ENCODE data around the gene TTLL12.

DNA sequence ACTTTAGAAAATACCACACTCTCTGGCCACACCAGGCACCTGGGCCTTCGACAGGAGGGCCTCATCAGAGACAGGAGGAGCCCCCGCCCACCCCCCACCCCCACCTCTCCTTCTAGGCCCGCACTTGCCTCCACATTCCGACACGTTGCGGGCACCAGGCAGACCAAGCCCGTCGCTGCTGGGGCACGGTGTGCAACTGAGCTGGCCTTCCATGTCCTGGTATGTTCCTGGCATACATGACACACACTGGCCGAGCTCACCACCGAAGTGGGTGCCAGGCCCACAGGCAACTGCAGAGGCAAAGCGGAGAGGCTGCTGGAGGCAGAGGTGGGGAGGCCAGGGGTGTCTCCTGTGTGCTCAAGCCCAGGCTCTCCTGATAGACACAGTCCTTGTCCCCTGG lies 27.0 kb upstream of the TTLL12 start:
- TF ChIP-seq, protein P1, sequence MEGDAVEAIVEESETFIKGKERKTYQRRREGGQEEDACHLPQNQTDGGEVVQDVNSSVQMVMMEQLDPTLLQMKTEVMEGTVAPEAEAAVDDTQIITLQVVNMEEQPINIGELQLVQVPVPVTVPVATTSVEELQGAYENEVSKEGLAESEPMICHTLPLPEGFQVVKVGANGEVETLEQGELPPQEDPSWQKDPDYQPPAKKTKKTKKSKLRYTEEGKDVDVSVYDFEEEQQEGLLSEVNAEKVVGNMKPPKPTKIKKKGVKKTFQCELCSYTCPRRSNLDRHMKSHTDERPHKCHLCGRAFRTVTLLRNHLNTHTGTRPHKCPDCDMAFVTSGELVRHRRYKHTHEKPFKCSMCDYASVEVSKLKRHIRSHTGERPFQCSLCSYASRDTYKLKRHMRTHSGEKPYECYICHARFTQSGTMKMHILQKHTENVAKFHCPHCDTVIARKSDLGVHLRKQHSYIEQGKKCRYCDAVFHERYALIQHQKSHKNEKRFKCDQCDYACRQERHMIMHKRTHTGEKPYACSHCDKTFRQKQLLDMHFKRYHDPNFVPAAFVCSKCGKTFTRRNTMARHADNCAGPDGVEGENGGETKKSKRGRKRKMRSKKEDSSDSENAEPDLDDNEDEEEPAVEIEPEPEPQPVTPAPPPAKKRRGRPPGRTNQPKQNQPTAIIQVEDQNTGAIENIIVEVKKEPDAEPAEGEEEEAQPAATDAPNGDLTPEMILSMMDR (IDR thresholded peaks at IDR 0.05): no peak
- TF ChIP-seq ZFX (IDR thresholded peaks at IDR 0.05; ENCODE audit: borderline replicate concordance): no peak

Measured in 22Rv1 (cell line).